Mucosa of descending colon (tissue), 3 donors: ENCODE measurements around the gene TJP3. TPM values are rescaled to one million over a fixed set of nuclear protein-coding genes. Genes with fewer than 3 reads are reported as not detected.

Experiments
- ATAC-seq: fragments of 200-7000 bp; cut with Tn5 transposase; one replicate; pipeline ENCODE4 v1.9.1; 2020; ENCODE audit warnings: mild to moderate bottlenecking, moderate library complexity
- DNase-seq, 3 donors: peaks; one replicate each; pipeline ENCODE4 v3.0.0-alpha.2; 2020
- H3K36me3 ChIP-seq: fragments of 200-600 bp; one replicate; pipeline ENCODE4 v1.8.0; 2021; ENCODE audit warnings: low read depth, mild to moderate bottlenecking
- H3K4me1 ChIP-seq: fragments of 200-600 bp; one replicate; pipeline ENCODE4 v1.8.0; 2021; ENCODE audit warnings: low read depth, mild to moderate bottlenecking
- H3K4me3 ChIP-seq: fragments of 200-600 bp; one replicate; pipeline ENCODE4 v1.8.0; 2021; ENCODE audit warnings: mild to moderate bottlenecking
- H3K9me3 ChIP-seq: fragments of 200-600 bp; one replicate; pipeline ENCODE4 v1.8.0; 2021; ENCODE audit warnings: mild to moderate bottlenecking
- intact Hi-C, 2 donors: fragments of 100-400 bp; cut with DNase I in 1 of 2; cut with micrococcal nuclease in 1 of 2; formaldehyde crosslinking; loops; one replicate each; pipeline versions ENCODE4 v1.11.0 to v1.11.1; 2022; cut with DNase I, micrococcal nuclease
- total RNA-seq, 3 donors: library from RNA; stranded (reverse); fragmentation: NEBNext Ultra II Directional in 2 of 3; extraction: Animal tissue kit (Norgen Biotek cat#: 25700) in 2 of 3; gene quantifications; one replicate each; pipeline versions ENCODE4 v1.2.1 to v1.2.4, GENCODE V29; 2021 to 2023
- TF ChIP-seq, protein P1 (sequence below): fragments of 200-600 bp; IDR thresholded peaks from one replicate; pipeline ENCODE4 v1.8.0; 2022; ENCODE audit warnings: antibody characterized with exemption, mild to moderate bottlenecking
- donor health status: DM: no; HTN: no; CAD: no; lungs with moderate emphysema.
- donor health status: DM: no; HTN: no; CAD: no.
- donor health status: DM: no; HTN: yes; CAD: no.

Gene TJP3
- total RNA-seq, 3 donors from 2014 or later, result 167 to 357 (median 285) TPM

DNA sequence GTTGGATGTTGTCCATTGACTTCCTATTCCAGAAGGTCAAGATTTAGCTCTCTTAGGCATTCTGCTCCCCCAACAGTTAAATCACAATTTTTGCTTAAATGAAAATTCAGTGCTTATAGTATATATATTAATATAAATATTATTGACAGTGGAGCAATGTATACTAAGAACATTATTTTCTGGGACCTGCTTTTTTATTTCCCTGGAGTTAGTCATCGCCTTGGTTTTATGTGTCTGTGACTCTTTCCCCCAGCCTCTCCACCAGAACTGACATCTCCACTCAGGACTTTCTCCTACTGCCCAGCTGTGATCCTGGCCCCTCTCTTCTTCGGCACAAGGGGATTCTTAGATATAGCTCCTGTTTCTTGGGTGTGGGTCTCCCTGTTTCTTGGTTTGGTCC, 88.2 kb downstream of the TJP3 start:
- DNase-seq (no peak), ATAC-seq (no peak)
- Histone ChIP-seq H3K4me1 (no peaks in the 10 kb centered on the region), H3K9me3 (no peaks in the 10 kb centered on the region), H3K36me3 (no peaks in the 10 kb centered on the region), H3K4me3 (no peak overlapping the region)
- intact Hi-C loops, result no loop called here
- TF ChIP-seq, protein P1, sequence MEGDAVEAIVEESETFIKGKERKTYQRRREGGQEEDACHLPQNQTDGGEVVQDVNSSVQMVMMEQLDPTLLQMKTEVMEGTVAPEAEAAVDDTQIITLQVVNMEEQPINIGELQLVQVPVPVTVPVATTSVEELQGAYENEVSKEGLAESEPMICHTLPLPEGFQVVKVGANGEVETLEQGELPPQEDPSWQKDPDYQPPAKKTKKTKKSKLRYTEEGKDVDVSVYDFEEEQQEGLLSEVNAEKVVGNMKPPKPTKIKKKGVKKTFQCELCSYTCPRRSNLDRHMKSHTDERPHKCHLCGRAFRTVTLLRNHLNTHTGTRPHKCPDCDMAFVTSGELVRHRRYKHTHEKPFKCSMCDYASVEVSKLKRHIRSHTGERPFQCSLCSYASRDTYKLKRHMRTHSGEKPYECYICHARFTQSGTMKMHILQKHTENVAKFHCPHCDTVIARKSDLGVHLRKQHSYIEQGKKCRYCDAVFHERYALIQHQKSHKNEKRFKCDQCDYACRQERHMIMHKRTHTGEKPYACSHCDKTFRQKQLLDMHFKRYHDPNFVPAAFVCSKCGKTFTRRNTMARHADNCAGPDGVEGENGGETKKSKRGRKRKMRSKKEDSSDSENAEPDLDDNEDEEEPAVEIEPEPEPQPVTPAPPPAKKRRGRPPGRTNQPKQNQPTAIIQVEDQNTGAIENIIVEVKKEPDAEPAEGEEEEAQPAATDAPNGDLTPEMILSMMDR, result no peak

- H3K4me3 ChIP-seq, result no peak overlapping the region
- no peaks in the 10 kb centered on the region for H3K36me3 ChIP-seq
- ATAC-seq (peak; percentile 56), DNase-seq (no peak)
- intact Hi-C loops, result no loop called here
- no peaks in the 10 kb centered on the region for H3K4me1 ChIP-seq
- TF ChIP-seq, protein P1, result no peak
- no peaks in the 10 kb centered on the region for H3K9me3 ChIP-seq
Observed at GRCh38 chr19:3798137-3798536, 90.0 kb downstream of the TJP3 start.

Other genes with a start within 250 kb of the TJP3 start
- 10 to 100 TPM in 2 of 3 donors, 1 to 10 TPM in 1; 8.5 to 62.5 (median 41.8) TPM for gene SMIM24, start 227.9 kb upstream of the TJP3 start, total RNA-seq
- gene SMIM44, start 224.9 kb upstream of the TJP3 start, total RNA-seq, result 1 to 10 TPM; 1.1 to 5.5 (median 5.5) TPM
- gene DOHH, start 207.7 kb upstream of the TJP3 start, total RNA-seq, result 10 to 100 TPM in 2 of 3 donors, 1 to 10 TPM in 1; 7.6 to 11.1 (median 10.4) TPM
- 10 to 100 TPM; 35.9 to 59.6 (median 46.4) TPM for gene FZR1, start 202.1 kb upstream of the TJP3 start, total RNA-seq
- 1 to 10 TPM; 3.2 to 6.0 (median 3.4) TPM for gene TEKTIP1, start 169.2 kb upstream of the TJP3 start, total RNA-seq
- gene MFSD12, start 150.8 kb upstream of the TJP3 start, total RNA-seq, result 10 to 100 TPM; 25.0 to 43.6 (median 36.8) TPM
- 10 to 100 TPM; 79.9 to 81.9 (median 81.4) TPM for gene HMG20B, start 135.4 kb upstream of the TJP3 start, total RNA-seq
- gene GIPC3, start 122.9 kb upstream of the TJP3 start, total RNA-seq, result 1 to 10 TPM in 1 of 3 donors, under 1 TPM in 2; 0.34 to 1.1 (median 0.58) TPM
- 1 to 10 TPM in 2 of 3 donors, under 1 TPM in 1; 0.72 to 2.3 (median 1.1) TPM for gene TBXA2R, start 101.5 kb upstream of the TJP3 start, total RNA-seq
- 10 to 100 TPM; 22.4 to 26.8 (median 22.6) TPM for gene CACTIN, start 81.6 kb upstream of the TJP3 start, total RNA-seq
- 10 to 100 TPM; 23.1 to 95.2 (median 23.2) TPM for gene PIP5K1C, start 7.9 kb upstream of the TJP3 start, total RNA-seq
- gene APBA3, start 53.3 kb downstream of the TJP3 start, total RNA-seq, result 10 to 100 TPM; 18.9 to 23.0 (median 19.2) TPM
- gene MRPL54, start 54.3 kb downstream of the TJP3 start, total RNA-seq, result 10 to 100 TPM; 51.6 to 64.9 (median 56.2) TPM
- gene RAX2, start 63.8 kb downstream of the TJP3 start, total RNA-seq, result not detected
- gene MATK, start 78.0 kb downstream of the TJP3 start, total RNA-seq, result 1 to 10 TPM; 2.2 to 3.6 (median 2.4) TPM
- under 1 TPM in 1 of 3 donors, not detected in 2; 0.66 TPM for gene ZFR2, start 160.7 kb downstream of the TJP3 start, total RNA-seq
- 1 to 10 TPM in 1 of 3 donors, under 1 TPM in 2; 0.09 to 2.2 (median 0.22) TPM for gene ATCAY, start 172.3 kb downstream of the TJP3 start, total RNA-seq
- gene NMRK2, start 224.7 kb downstream of the TJP3 start, total RNA-seq, result under 1 TPM in 1 of 3 donors, not detected in 2; 0.36 TPM